ENCODE measurements around the gene YWHAE. TPM values are rescaled to one million over a fixed set of nuclear protein-coding genes. Genes with fewer than 3 reads are reported as not detected.

YWHAE gene
- total RNA-seq, 2 experiments from 2014 or later: 116 to 133 TPM

- ATAC-seq (ENCODE audit: poor library complexity) (no peak), DNase-seq (no peak)
- Histone ChIP-seq H3K27ac (ENCODE audit: low read depth in 1 of 2, low read length in 2 of 2) (no peak overlapping the region), H3K9me3 (ENCODE audit: control insufficient read depth in 1 of 2, insufficient read depth in 1 of 2, low read length in 2 of 2) (no peaks in the 10 kb centered on the region), H3K4me1 (ENCODE audit: insufficient read depth, low read length) (no peaks in the 10 kb centered on the region), H3K36me3 (ENCODE audit: insufficient read depth, low read length) (no peaks in the 10 kb centered on the region), H3K4me3 (ENCODE audit: low read length) (no peak overlapping the region), H3K27me3 (ENCODE audit: control insufficient read depth in 1 of 2, insufficient read depth in 2 of 2, low read length in 2 of 2) (peaks cover 1 to 2% of the 10 kb centered on the region in 2 experiments)
- no peaks in the 10 kb centered on the region for H3K9me3 Mint-ChIP-seq
- H3K4me3 Mint-ChIP-seq: no peak overlapping the region
- H3K27me3 Mint-ChIP-seq: peaks cover 11% of the 10 kb centered on the region
- CTCF ChIA-PET: interaction anchor here (1.0 kb wide), 1 partner anchor 9 kb away, joined by 3 read pairs; no protein-coding TSS in a partner anchor
- H3K36me3 Mint-ChIP-seq (ENCODE audit: low read depth): no peaks in the 10 kb centered on the region
- POLR2A ChIA-PET: no interaction called here
- no peak overlapping the region for H3K27ac Mint-ChIP-seq
- intact Hi-C loops (cut with DNase I, micrococcal nuclease): no loop called here
- H3K4me1 Mint-ChIP-seq (ENCODE audit: low read depth): no peaks in the 10 kb centered on the region
- TF ChIP-seq, protein P1, sequence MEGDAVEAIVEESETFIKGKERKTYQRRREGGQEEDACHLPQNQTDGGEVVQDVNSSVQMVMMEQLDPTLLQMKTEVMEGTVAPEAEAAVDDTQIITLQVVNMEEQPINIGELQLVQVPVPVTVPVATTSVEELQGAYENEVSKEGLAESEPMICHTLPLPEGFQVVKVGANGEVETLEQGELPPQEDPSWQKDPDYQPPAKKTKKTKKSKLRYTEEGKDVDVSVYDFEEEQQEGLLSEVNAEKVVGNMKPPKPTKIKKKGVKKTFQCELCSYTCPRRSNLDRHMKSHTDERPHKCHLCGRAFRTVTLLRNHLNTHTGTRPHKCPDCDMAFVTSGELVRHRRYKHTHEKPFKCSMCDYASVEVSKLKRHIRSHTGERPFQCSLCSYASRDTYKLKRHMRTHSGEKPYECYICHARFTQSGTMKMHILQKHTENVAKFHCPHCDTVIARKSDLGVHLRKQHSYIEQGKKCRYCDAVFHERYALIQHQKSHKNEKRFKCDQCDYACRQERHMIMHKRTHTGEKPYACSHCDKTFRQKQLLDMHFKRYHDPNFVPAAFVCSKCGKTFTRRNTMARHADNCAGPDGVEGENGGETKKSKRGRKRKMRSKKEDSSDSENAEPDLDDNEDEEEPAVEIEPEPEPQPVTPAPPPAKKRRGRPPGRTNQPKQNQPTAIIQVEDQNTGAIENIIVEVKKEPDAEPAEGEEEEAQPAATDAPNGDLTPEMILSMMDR (IDR thresholded peaks at IDR 0.05): no peak
Observed at GRCh38 chr17:1323336-1323735, 76.7 kb downstream of the YWHAE start.

- no peak overlapping the region for H3K4me3 ChIP-seq (ENCODE audit: low read length)
- no peak overlapping the region for H3K27ac ChIP-seq (ENCODE audit: low read depth in 1 of 2, low read length in 2 of 2)
- Mint-ChIP-seq H3K36me3 (ENCODE audit: low read depth) (no peaks in the 10 kb centered on the region), H3K27me3 (peaks cover 11% of the 10 kb centered on the region), H3K4me3 (no peak overlapping the region), H3K27ac (no peak overlapping the region), H3K9me3 (no peaks in the 10 kb centered on the region), H3K4me1 (ENCODE audit: low read depth) (no peaks in the 10 kb centered on the region)
- DNase-seq (no peak), ATAC-seq (ENCODE audit: poor library complexity) (no peak)
- POLR2A ChIA-PET: no interaction called here
- no peaks in the 10 kb centered on the region for H3K9me3 ChIP-seq (ENCODE audit: control insufficient read depth in 1 of 2, insufficient read depth in 1 of 2, low read length in 2 of 2)
- CTCF ChIA-PET: interaction anchor here (1.2 kb wide), 1 partner anchor 10 kb away, joined by 3 read pairs; no protein-coding TSS in a partner anchor
- TF ChIP-seq, protein P1 (IDR thresholded peaks at IDR 0.05): no peak
- peaks cover 0 to 2% of the 10 kb centered on the region in 2 experiments for H3K27me3 ChIP-seq (ENCODE audit: control insufficient read depth in 1 of 2, insufficient read depth in 2 of 2, low read length in 2 of 2)
- no peaks in the 10 kb centered on the region for H3K4me1 ChIP-seq (ENCODE audit: insufficient read depth, low read length)
- intact Hi-C loops (cut with DNase I, micrococcal nuclease): no loop called here
- H3K36me3 ChIP-seq (ENCODE audit: insufficient read depth, low read length): no peaks in the 10 kb centered on the region
Observed at GRCh38 chr17:1322480-1322879, 77.5 kb downstream of the YWHAE start.

DNA sequence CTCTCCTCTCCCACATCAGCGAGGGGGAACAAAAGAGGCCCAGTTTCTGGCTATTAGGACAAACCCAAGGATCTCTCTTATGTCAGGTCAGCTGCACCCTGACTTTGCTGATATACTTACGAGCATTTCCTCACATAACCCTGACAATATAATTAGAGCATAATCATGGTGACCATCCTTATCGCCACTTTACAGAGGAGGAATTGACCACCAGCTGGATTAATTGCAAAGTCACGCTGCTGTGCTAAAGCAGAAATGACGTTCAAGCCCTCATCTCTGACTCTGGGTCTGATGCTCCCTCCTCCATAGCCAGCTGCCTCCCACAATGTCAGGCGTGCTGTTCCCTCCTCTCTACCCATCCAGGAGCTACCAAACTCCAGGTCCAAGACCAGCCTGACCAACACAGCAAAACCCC is 78.0 kb downstream of the YWHAE start:
- no peak overlapping the region for H3K27ac ChIP-seq (ENCODE audit: low read depth in 1 of 2, low read length in 2 of 2)
- no peak overlapping the region for H3K4me3 ChIP-seq (ENCODE audit: low read length)
- no peak overlapping the region for H3K27ac Mint-ChIP-seq
- TF ChIP-seq, protein P1 (IDR thresholded peaks at IDR 0.05): no peak
- peaks cover 11% of the 10 kb centered on the region for H3K27me3 Mint-ChIP-seq
- peaks cover 0 to 2% of the 10 kb centered on the region in 2 experiments for H3K27me3 ChIP-seq (ENCODE audit: control insufficient read depth in 1 of 2, insufficient read depth in 2 of 2, low read length in 2 of 2)
- no peaks in the 10 kb centered on the region for H3K4me1 ChIP-seq (ENCODE audit: insufficient read depth, low read length)
- no peaks in the 10 kb centered on the region for H3K36me3 ChIP-seq (ENCODE audit: insufficient read depth, low read length)
- no peaks in the 10 kb centered on the region for H3K36me3 Mint-ChIP-seq (ENCODE audit: low read depth)
- DNase-seq (no peak), ATAC-seq (ENCODE audit: poor library complexity) (no peak)
- POLR2A ChIA-PET: no interaction called here
- no peaks in the 10 kb centered on the region for H3K9me3 Mint-ChIP-seq
- no peaks in the 10 kb centered on the region for H3K4me1 Mint-ChIP-seq (ENCODE audit: low read depth)
- no peaks in the 10 kb centered on the region for H3K9me3 ChIP-seq (ENCODE audit: control insufficient read depth in 1 of 2, insufficient read depth in 1 of 2, low read length in 2 of 2)
- CTCF ChIA-PET: interaction anchor here (1.2 kb wide), 1 partner anchor 11 kb away, joined by 3 read pairs; no protein-coding TSS in a partner anchor
- intact Hi-C loops (cut with DNase I, micrococcal nuclease): no loop called here
- H3K4me3 Mint-ChIP-seq: no peak overlapping the region

Data from CD4-positive, alpha-beta T cell (primary cell).